A673 (cell line): Measurements from ENCODE around the gene DMAC2. TPM values are rescaled to one million over a fixed set of nuclear protein-coding genes. Genes with fewer than 3 reads are reported as not detected.

Source experiments
- BruUV-seq: library from RNA; stranded (reverse); fragments of 400-500 nt; replicated peaks from 2 replicates; lab custom pipeline; 2021; lab: Mats Ljungman, UMichigan
- CTCF ChIA-PET: fragments of 300-600 bp; sonication (Branson Sonifier 250); formaldehyde crosslinking; loops from one replicate; lab custom pipeline; 2022; ENCODE audit warnings: antibody characterized with exemption; lab: Charles Lee
- POLR2A ChIA-PET: fragments of 300-600 bp; sonication (Branson Sonifier 250); formaldehyde crosslinking; loops from one replicate; lab custom pipeline; 2022; ENCODE audit warnings: antibody characterized with exemption; ENCODE audit not compliant: low non-redundant PET; lab: Charles Lee
- DNase-seq: peaks from one replicate; pipeline ENCODE4 v3.0.0-alpha.2; 2015; ENCODE audit warnings: low spot score
- H3K27ac ChIP-seq: fragments of 200-600 bp; sonication (generic); 2 replicates; pipeline ENCODE4 v1.5.1; 2016; ENCODE audit warnings: mixed run types, low read depth, mild to moderate bottlenecking, mixed read lengths, antibody characterized with exemption, low read length; ENCODE audit not compliant: poor library complexity, severe bottlenecking
- H3K27me3 ChIP-seq: fragments of 200-600 bp; sonication (generic); replicated peaks from 2 replicates; pipeline ENCODE4 v1.6.1; 2017; ENCODE audit warnings: mixed run types, low read depth, mild to moderate bottlenecking, mixed read lengths, antibody characterized with exemption, low read length; ENCODE audit not compliant: insufficient read depth, poor library complexity
- H3K36me3 ChIP-seq: fragments of 200-600 bp; sonication (generic); 2 replicates; pipeline ENCODE4 v1.6.1; 2016; ENCODE audit warnings: mixed run types, mild to moderate bottlenecking, mixed read lengths, antibody characterized with exemption, low read length; ENCODE audit not compliant: insufficient read depth, poor library complexity, severe bottlenecking
- H3K4me1 ChIP-seq: fragments of 200-600 bp; sonication (generic); 2 replicates; pipeline ENCODE4 v1.6.1; 2017; ENCODE audit warnings: mixed run types, mild to moderate bottlenecking, mixed read lengths, antibody characterized with exemption, low read length; ENCODE audit not compliant: insufficient read depth, poor library complexity, severe bottlenecking
- H3K4me3 ChIP-seq: fragments of 200-600 bp; sonication (generic); 2 replicates; pipeline ENCODE4 v1.5.1; 2016; ENCODE audit warnings: low read depth, mixed run types, mild to moderate bottlenecking, mixed read lengths, low read length; ENCODE audit not compliant: poor library complexity, severe bottlenecking
- H3K9me3 ChIP-seq: fragments of 200-600 bp; sonication (generic); 2 replicates; pipeline ENCODE4 v1.6.1; 2016; ENCODE audit warnings: mixed run types, low read depth, mild to moderate bottlenecking, mixed read lengths, antibody characterized with exemption, low read length; ENCODE audit not compliant: poor library complexity, severe bottlenecking
- CTCF ChIP-seq: fragments of 300-800, 200-600 bp; sonication (generic); conservative IDR thresholded peaks from 2 replicates; pipeline ENCODE4 v1.5.1; 2017; ENCODE audit warnings: low read depth, mild to moderate bottlenecking, antibody characterized with exemption, low read length, moderate library complexity, mixed read lengths
- EZH2 ChIP-seq: fragments of 200-600 bp; sonication (generic); IDR thresholded peaks from 2 replicates; pipeline ENCODE4 v1.6.1; 2017; ENCODE audit warnings: borderline replicate concordance, low read depth, mild to moderate bottlenecking, mixed read lengths, antibody characterized with exemption, low read length; ENCODE audit not compliant: poor library complexity, severe bottlenecking
- intact Hi-C: fragments of 100-400 bp; cut with micrococcal nuclease; formaldehyde crosslinking; loops from one replicate; pipeline ENCODE4 v1.10.0; 2022; ENCODE audit not compliant: unreplicated experiment
- total RNA-seq: library from RNA; stranded (reverse); gene quantifications from 2 replicates; pipeline ENCODE4 v1.2.3, GENCODE V29; 2021

DMAC2 gene
- total RNA-seq, 1 experiment from 2014 or later, result 96.6 TPM

GRCh38 chr19:41392775-41393174 lies 46.9 kb downstream of the DMAC2 start:
- intact Hi-C loops, result loop anchor here (10.0 kb wide), 1 partner anchor 352 kb away; no protein-coding TSS in a partner anchor
- POLR2A ChIA-PET, result no interaction called here
- CTCF ChIA-PET, result no interaction called here

GRCh38 chr19:41391618-41392017 lies 48.1 kb downstream of the DMAC2 start:
- H3K4me1 ChIP-seq, result no peaks in the 10 kb centered on the region
- intact Hi-C loops, result loop anchor here (10.0 kb wide), 1 partner anchor 353 kb away; no protein-coding TSS in a partner anchor
- H3K9me3 ChIP-seq, result no peaks in the 10 kb centered on the region
- BruUV-seq, result no TSS peak
- H3K36me3 ChIP-seq, result peaks cover 20% of the 10 kb centered on the region
- no peaks in the 10 kb centered on the region for H3K27me3 ChIP-seq
- H3K4me3 ChIP-seq, result no peak overlapping the region
- CTCF ChIA-PET, result no interaction called here
- no peak for TF ChIP-seq CTCF
- POLR2A ChIA-PET, result no interaction called here
- DNase-seq, result no peak
- H3K27ac ChIP-seq, result no peak overlapping the region

More at GRCh38 chr19:41392775-41393174, 46.9 kb downstream of the DMAC2 start:
- H3K4me1 ChIP-seq, result no peaks in the 10 kb centered on the region
- H3K9me3 ChIP-seq, result no peaks in the 10 kb centered on the region
- no TSS peak for BruUV-seq
- H3K27ac ChIP-seq, result no peak overlapping the region
- DNase-seq, result no peak
- no peak overlapping the region for H3K4me3 ChIP-seq
- TF ChIP-seq CTCF (no peak), EZH2 (no peak)
- peaks cover 20% of the 10 kb centered on the region for H3K36me3 ChIP-seq
- no peaks in the 10 kb centered on the region for H3K27me3 ChIP-seq

GRCh38 chr19:41386442-41386841 lies 53.3 kb downstream of the DMAC2 start:
- Histone ChIP-seq H3K27ac (peak overlapping the region; percentile 37), H3K4me1 (no peaks in the 10 kb centered on the region), H3K4me3 (no peak overlapping the region), H3K9me3 (no peaks in the 10 kb centered on the region), H3K36me3 (peaks cover 16% of the 10 kb centered on the region), H3K27me3 (no peaks in the 10 kb centered on the region)
- no peak for TF ChIP-seq CTCF
- TF ChIP-seq EZH2, result no peak
- intact Hi-C loops, result no loop called here
- BruUV-seq, result no TSS peak
- CTCF ChIA-PET, result interaction anchor here (0.5 kb wide), 1 partner anchor 434 kb away, joined by 5 read pairs; no protein-coding TSS in a partner anchor
- DNase-seq, result no peak
- POLR2A ChIA-PET, result no interaction called here
